Psoas muscle (tissue), 8 donors: ENCODE measurements around the gene JMJD6. TPM values are rescaled to one million over a fixed set of nuclear protein-coding genes. Genes with fewer than 3 reads are reported as not detected.
"Not testable (repeated sequence)": the region's sequence is repeated elsewhere in the genome, so short reads cannot be mapped to it uniquely, and the experiment has no call there.

Experiments used
- ATAC-seq, 4 donors: fragments of 200-7000 bp; cut with Tn5 transposase; one replicate each; pipeline ENCODE4 v1.9.1; 2020; ENCODE audit warnings: moderate library complexity in 3 of 4, mild to moderate bottlenecking in 2 of 4
- DNase-seq, 2 donors: peaks; one replicate each; pipeline ENCODE4 v3.0.0-alpha.2; 2020
- H3K27ac ChIP-seq: fragments of 200-600 bp; one replicate; pipeline ENCODE4 v1.8.0; 2022
- H3K27me3 ChIP-seq, 3 donors: fragments of 200-600 bp in 1 of 3; one replicate each; pipeline versions ENCODE4 v1.6.1 to v1.8.0; 2013 to 2022; ENCODE audit warnings: low read length in 2 of 3, mild to moderate bottlenecking in 2 of 3, moderate library complexity in 1 of 3; ENCODE audit not compliant: insufficient read depth in 3 of 3
- H3K36me3 ChIP-seq, 2 donors: fragments of 200-600 bp in 1 of 2; one replicate each; pipeline versions ENCODE4 v1.6.1 to v1.8.0; 2013 to 2022; ENCODE audit warnings: low read depth in 1 of 2, mild to moderate bottlenecking in 1 of 2, moderate library complexity in 1 of 2; ENCODE audit not compliant: insufficient read depth in 1 of 2
- H3K4me1 ChIP-seq: fragments of 200-600 bp; one replicate; pipeline ENCODE4 v1.8.0; 2022
- H3K4me3 ChIP-seq: fragments of 200-600 bp; one replicate; pipeline ENCODE4 v1.8.0; 2022; ENCODE audit warnings: mild to moderate bottlenecking
- H3K9me3 ChIP-seq: fragments of 200-600 bp; one replicate; pipeline ENCODE4 v1.8.0; 2022
- WGBS, 3 donors: extraction: QIAGEN DNeasy Blood & Tissue Kit; methylation state at CpG; one replicate each; pipeline versions ENCODE4 v1.1.6 to v1.1.7; 2013; 5-methylcytosine and 5-hydroxymethylcytosine counted together
- intact Hi-C, 2 donors: fragments of 100-400 bp; cut with DNase I; formaldehyde crosslinking; loops; one replicate each; pipeline versions ENCODE4 v1.11.0 to v1.14.2; 2022
- polyA plus RNA-seq, 3 donors: library from polyadenylated mRNA; stranded (reverse); fragments of 200-250 nt; gene quantifications; one replicate each; pipeline ENCODE4 v1.2.3, GENCODE V29; 2013
- total RNA-seq, 4 donors: library from RNA; stranded (reverse); fragmentation: NEBNext Ultra II Directional in 2 of 4; extraction: Animal tissue kit (Norgen Biotek cat#: 25700) in 2 of 4; gene quantifications; one replicate each; pipeline versions ENCODE4 v1.2.1 to v1.2.4, GENCODE V29; 2021 to 2023
- TF ChIP-seq, protein P1 (sequence below): fragments of 200-600 bp; IDR thresholded peaks from one replicate; pipeline ENCODE4 v1.8.0; 2022; ENCODE audit warnings: antibody characterized with exemption
- donor health status: healthy with polysubstance abuse.
- donor health status: DM: no; HTN: no; CAD: no; lungs with moderate emphysema.
- donor health status: Bipolar disorder and iron deficiency.
- donor health status: healthy.
- donor health status: DM: yes; HTN: yes; CAD: no.
- donor health status: DM: no; HTN: no; CAD: no.
- donor health status: DM: no; HTN: no; CAD: no.
- donor health status: DM: yes; HTN: yes; CAD: no.

The JMJD6 gene
- total and polyA plus RNA-seq, 7 donors, result 30.8 to 81.9 (median 53.0) TPM

DNA sequence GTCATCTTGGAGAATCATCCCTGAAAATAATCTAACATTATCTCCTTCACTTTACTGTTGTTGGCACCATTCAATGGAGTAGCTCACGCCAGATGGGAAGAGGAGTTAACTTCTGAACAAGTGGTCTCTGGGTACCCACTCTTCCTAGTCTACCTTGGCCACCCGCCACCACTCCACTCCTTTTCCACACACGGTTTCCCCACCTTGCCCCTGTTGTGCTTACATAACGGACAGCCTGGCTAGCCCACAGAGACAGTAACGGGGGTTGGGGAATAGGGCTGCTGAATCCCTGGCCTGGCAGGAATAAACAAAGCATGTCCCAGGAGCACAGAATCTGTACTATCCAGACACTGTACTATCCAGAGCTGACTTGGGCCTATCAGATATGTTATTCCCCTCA, 12.1 kb downstream of the JMJD6 start:
- Histone ChIP-seq H3K4me1 (peaks cover 47% of the 10 kb centered on the region), H3K27me3 (no peaks in the 10 kb centered on the region), H3K9me3 (no peaks in the 10 kb centered on the region), H3K36me3 (peaks cover 2 to 66% of the 10 kb centered on the region in 2 donors), H3K27ac (peak overlapping the region; percentile 89), H3K4me3 (no peak overlapping the region)
- TF ChIP-seq, protein P1, sequence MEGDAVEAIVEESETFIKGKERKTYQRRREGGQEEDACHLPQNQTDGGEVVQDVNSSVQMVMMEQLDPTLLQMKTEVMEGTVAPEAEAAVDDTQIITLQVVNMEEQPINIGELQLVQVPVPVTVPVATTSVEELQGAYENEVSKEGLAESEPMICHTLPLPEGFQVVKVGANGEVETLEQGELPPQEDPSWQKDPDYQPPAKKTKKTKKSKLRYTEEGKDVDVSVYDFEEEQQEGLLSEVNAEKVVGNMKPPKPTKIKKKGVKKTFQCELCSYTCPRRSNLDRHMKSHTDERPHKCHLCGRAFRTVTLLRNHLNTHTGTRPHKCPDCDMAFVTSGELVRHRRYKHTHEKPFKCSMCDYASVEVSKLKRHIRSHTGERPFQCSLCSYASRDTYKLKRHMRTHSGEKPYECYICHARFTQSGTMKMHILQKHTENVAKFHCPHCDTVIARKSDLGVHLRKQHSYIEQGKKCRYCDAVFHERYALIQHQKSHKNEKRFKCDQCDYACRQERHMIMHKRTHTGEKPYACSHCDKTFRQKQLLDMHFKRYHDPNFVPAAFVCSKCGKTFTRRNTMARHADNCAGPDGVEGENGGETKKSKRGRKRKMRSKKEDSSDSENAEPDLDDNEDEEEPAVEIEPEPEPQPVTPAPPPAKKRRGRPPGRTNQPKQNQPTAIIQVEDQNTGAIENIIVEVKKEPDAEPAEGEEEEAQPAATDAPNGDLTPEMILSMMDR, result no peak
- DNase-seq, result peak in 1 of 2 donors; percentile 19
- no peak for ATAC-seq
- intact Hi-C loops, result loop anchor here in 1 of 2 donors (5.0 kb wide), 1 partner anchor 157 kb away; no protein-coding TSS in a partner anchor
- 68 to 85% (median 78%) methylated on average over 5 of the region's 5 CpGs for WGBS, 3 donors

DNA sequence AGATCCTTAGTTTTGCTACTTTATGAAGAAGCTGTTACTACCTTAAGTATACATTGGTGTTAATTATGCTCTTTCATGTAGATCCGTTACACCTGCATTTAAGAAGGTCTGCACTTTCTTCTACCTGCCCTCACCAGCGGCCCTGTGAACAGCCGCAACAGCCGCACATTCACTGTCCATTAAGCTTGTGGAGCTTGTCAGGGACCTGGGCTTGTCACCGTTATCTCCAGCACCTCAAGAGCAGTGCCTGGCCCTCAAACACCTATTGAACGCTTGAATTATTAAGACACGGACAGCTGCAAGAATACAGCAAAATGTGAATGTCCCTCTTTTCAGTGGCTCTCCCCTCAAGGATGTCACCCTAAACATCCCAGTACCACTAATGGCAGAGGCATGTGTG, 12.6 kb downstream of the JMJD6 start:
- peak overlapping the region; percentile 89 for H3K27ac ChIP-seq
- H3K27me3 ChIP-seq, result no peaks in the 10 kb centered on the region
- DNase-seq (peak in 1 of 2 donors; percentile 14), ATAC-seq (no peak)
- intact Hi-C loops, result loop anchor here in 1 of 2 donors (2.0 to 5.0 kb wide), 2 partner anchors 29 to 156 kb away; no protein-coding TSS in a partner anchor
- no peak overlapping the region for H3K4me3 ChIP-seq
- H3K4me1 ChIP-seq, result peaks cover 53% of the 10 kb centered on the region
- WGBS, 3 donors, result 93 to 97% (median 94%) methylated on average over 7 of the region's 7 CpGs
- peaks cover 2 to 60% of the 10 kb centered on the region in 2 donors for H3K36me3 ChIP-seq
- no peaks in the 10 kb centered on the region for H3K9me3 ChIP-seq
- TF ChIP-seq, protein P1, result no peak

DNA sequence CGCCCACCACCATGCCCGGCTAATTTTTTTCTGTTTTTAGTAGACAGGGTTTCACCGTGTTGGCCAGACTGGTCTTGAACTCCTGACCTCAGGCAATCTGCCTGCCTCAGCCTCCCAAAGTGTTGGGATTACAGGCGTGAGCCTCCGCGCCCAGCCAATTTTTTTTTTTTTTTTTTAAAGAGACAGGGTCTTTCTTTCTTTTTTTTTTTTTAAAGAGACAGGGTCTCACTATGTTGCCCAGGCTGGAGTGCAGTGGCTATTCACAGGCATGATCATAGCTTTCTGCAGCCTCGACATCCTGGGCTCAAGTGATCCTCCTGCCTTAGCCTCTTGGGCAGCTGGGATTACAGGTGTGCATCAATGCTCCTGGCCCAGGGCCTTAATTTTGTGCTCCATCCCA, 14.1 kb downstream of the JMJD6 start:
- H3K4me1 ChIP-seq, result peaks cover 62% of the 10 kb centered on the region
- ATAC-seq, H3K27me3 ChIP-seq, H3K9me3 ChIP-seq, H3K27ac ChIP-seq, H3K4me3 ChIP-seq: not testable (repeated sequence)
- WGBS, 3 donors, result 56 to 67% (median 66%) methylated on average over 5 to 7 of the region's 7 CpGs
- peaks cover 2 to 46% of the 10 kb centered on the region in 2 donors for H3K36me3 ChIP-seq
- intact Hi-C loops, result loop anchor here in 1 of 2 donors (2.0 to 5.0 kb wide), 2 partner anchors 28 to 155 kb away; no protein-coding TSS in a partner anchor
- DNase-seq, result peak in 1 of 2 donors; percentile 19

DNA sequence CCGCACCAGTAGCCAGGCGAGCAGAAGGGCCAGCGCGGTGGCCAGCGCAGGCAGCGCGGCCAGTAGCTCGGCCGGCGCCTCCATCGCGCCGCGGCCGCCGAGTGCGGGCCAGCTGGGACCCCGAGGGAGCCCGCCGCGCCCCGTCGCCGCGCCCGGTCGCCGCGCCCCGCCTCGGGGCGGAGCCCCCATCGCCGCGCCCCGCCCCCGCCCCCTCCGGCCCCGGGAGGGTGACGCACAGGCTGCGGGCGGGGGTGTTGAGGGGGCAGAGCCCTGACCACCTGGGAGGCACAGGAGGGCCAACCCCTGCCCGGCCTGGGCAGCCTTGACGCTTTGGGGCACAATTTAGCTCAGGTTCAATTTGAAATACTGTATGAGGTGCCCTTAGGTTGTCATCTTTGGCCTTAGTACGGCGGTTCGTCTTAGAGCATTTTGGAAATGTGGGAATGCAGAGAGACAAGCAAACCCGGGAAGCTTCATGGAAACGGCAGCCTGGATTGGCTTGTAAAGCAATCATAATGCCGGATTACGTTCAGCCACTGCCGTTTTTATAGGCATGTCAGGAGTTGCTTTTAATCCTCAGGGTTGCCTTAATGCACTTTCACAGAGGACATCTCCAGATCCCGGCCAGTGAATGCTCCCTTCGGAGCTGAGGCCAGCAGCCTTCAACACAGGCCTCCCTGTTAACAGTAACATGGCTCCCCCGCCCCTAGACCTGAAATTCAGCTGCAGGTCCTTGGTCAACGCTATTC, 15.4 kb downstream of the JMJD6 start, which contains the start of gene MXRA7:
Gene MXRA7 (minus strand): TSS at position 103 of the 749 bp plus-strand sequence. CDS start 19 bp downstream, at position 84.
- ATAC-seq (peak; percentile 75 to 81 (median 78)), DNase-seq (peak; percentile 84 to 89)
- whole genome bisulfite sequencing, 3 donors, result 3 to 7% (median 4%) methylated on average over 27 to 41 of the region's 56 CpGs
- Histone ChIP-seq H3K27ac (peak within 1 kb of the TSS; percentile 87), H3K4me3 (peak within 1 kb of the TSS; percentile 73), H3K36me3 (peaks cover 2 to 33% of the 10 kb centered on the region in 2 donors), H3K4me1 (peaks cover 51% of the 10 kb centered on the region), H3K9me3 (no peaks in the 10 kb centered on the region), H3K27me3 (no peaks in the 10 kb centered on the region)
- intact Hi-C loops, result loop anchor here in 1 of 2 donors (5.0 kb wide), 1 partner anchor 154 kb away; no protein-coding TSS in a partner anchor
- TF ChIP-seq, protein P1, result no peak

DNA sequence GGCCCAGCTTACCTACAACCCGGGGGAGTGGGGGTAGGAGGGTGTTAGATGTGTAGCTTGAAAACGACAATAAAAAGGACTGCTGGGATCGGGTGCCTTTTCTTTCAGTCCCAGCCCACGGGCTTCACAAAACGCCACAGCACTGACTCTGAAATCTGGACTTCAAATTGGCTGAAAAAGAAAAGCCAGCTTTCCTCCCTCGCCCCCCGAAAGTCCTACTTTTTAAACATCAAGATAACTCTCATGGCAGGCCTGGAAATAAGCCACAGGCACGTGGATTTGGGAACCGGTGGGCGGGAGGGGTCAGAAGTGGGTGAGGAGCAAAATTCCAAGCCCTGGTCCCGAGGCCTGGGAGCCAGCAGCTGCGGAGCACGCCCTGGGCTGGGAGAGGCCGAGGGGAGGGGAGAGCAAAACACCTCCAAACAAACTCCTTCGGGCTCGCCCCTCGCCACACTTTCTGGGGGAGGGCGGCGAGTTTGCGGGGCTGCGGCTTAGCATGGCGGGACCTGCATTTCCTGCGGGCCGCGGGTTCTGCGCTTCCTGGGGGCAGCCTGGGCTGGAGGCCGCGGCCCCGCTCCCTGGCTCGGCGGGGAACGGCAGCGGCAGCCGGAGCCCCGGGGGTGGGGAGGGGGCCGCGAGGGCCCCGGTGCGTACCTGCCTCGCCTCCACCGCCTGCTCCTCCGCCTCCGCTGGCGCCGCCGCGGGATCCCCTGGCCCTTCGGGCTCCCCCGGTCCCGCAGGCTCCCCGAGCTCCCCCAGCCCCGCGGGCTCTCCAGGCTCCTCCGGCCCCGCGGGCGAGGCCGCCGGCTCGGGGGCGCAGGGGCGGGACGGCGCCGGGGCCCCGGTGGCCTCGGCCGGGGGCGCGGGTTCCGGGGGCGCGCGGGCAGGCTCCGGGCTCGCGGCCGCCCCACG, 16.2 kb downstream of the JMJD6 start:
- intact Hi-C loops, result loop anchor here in 1 of 2 donors (5.0 kb wide), 1 partner anchor 153 kb away; no protein-coding TSS in a partner anchor
- H3K4me3 ChIP-seq, result peak overlapping the region; percentile 73
- not testable (repeated sequence) for H3K27me3 ChIP-seq, H3K9me3 ChIP-seq
- DNase-seq (peak in 1 of 2 donors; percentile 60), ATAC-seq (peak; percentile 16 to 50 (median 34))
- peaks cover 43% of the 10 kb centered on the region for H3K4me1 ChIP-seq
- H3K27ac ChIP-seq, result peak overlapping the region; percentile 85
- 4 to 10% (median 4%) methylated on average over 23 to 48 of the region's 79 CpGs for WGBS, 3 donors
- H3K36me3 ChIP-seq, result peaks cover 2 to 25% of the 10 kb centered on the region in 2 donors
